Osteoblast (primary cell): Measurements from ENCODE around the gene AGPS. TPM values are rescaled to one million over a fixed set of nuclear protein-coding genes. Genes with fewer than 3 reads are reported as not detected.
"Not testable (repeated sequence)": the region's sequence is repeated elsewhere in the genome, so short reads cannot be mapped to it uniquely, and the experiment has no call there.

Experiments used
- DNase-seq: peaks from one replicate; pipeline ENCODE4 v3.0.0; 2011; ENCODE audit warnings: low spot score, mixed read lengths; ENCODE audit not compliant: insufficient read length; ENCODE audit errors: missing footprints
- H2AFZ ChIP-seq: 2 replicates; pipeline ENCODE4 v1.6.0; 2011; ENCODE audit warnings: mild to moderate bottlenecking, low read length
- H3K27ac ChIP-seq: 2 replicates; pipeline ENCODE4 v1.5.1; 2011; ENCODE audit warnings: mild to moderate bottlenecking, low read depth, low read length, moderate library complexity
- H3K27me3 ChIP-seq: 2 replicates; pipeline ENCODE4 v1.6.0; 2012; ENCODE audit warnings: mild to moderate bottlenecking, control low read depth, inconsistent platforms, low read length, moderate library complexity; ENCODE audit not compliant: insufficient read depth
- H3K36me3 ChIP-seq: 2 replicates; pipeline ENCODE4 v1.5.1; 2011; ENCODE audit warnings: mild to moderate bottlenecking, low read length, control low read depth, moderate library complexity; ENCODE audit not compliant: insufficient read depth
- H3K4me1 ChIP-seq: 2 replicates; pipeline ENCODE4 v1.5.1; 2011; ENCODE audit warnings: mild to moderate bottlenecking, low read length, control low read depth, moderate library complexity; ENCODE audit not compliant: insufficient read depth
- H3K4me2 ChIP-seq: 2 replicates; pipeline ENCODE4 v1.6.0; 2011; ENCODE audit warnings: mild to moderate bottlenecking, low read length; ENCODE audit not compliant: insufficient read depth
- H3K4me3 ChIP-seq: fragments of 200-600 bp; sonication (generic); 3 replicates; pipeline ENCODE4 v1.5.1; 2012; ENCODE audit warnings: mild to moderate bottlenecking, low read length, inconsistent platforms; ENCODE audit not compliant: insufficient read depth
- H3K79me2 ChIP-seq: 2 replicates; pipeline ENCODE4 v1.6.0; 2012; ENCODE audit warnings: mild to moderate bottlenecking, low read length, control low read depth, inconsistent platforms; ENCODE audit not compliant: insufficient read depth
- H3K9me3 ChIP-seq: 2 replicates; pipeline ENCODE4 v1.5.1; 2011; ENCODE audit warnings: low read depth, low read length, control low read depth
- H4K20me1 ChIP-seq: 2 replicates; pipeline ENCODE4 v1.6.0; 2012; ENCODE audit warnings: mild to moderate bottlenecking, low read length, control low read depth; ENCODE audit not compliant: insufficient read depth
- CTCF ChIP-seq: IDR thresholded peaks from 2 replicates; pipeline ENCODE4 v1.5.1; 2011; ENCODE audit warnings: mild to moderate bottlenecking, low read depth, low read length, moderate library complexity; ENCODE audit errors: extremely low read depth
- total RNA-seq: library from RNA; depleted of rRNA; stranded (reverse); fragments of >200 nt; gene quantifications from 2 replicates; pipeline ENCODE4 v1.2.3, GENCODE V29; 2012

AGPS gene
- total RNA-seq, 1 donor = 34.0 TPM

- H3K36me3 ChIP-seq = no peaks in the 10 kb centered on the region
- no peak overlapping the region for H3K4me3 ChIP-seq
- no peak overlapping the region for H3K4me2 ChIP-seq
- no peak overlapping the region for H2AFZ ChIP-seq
- peaks cover 22% of the 10 kb centered on the region for H3K4me1 ChIP-seq
- H4K20me1 ChIP-seq = no peaks in the 10 kb centered on the region
- H3K27me3 ChIP-seq = no peaks in the 10 kb centered on the region
- peaks cover 61% of the 10 kb centered on the region for H3K79me2 ChIP-seq
- no peaks in the 10 kb centered on the region for H3K9me3 ChIP-seq
- no peak overlapping the region for H3K27ac ChIP-seq
- TF ChIP-seq CTCF = no peak
- DNase-seq = peak; percentile 3
Observed at GRCh38 chr2:177422271-177422670, 29.7 kb downstream of the AGPS start.

GRCh38 chr2:177424120-177424519 lies 31.5 kb downstream of the AGPS start:
- not testable (repeated sequence) for H3K4me2 ChIP-seq, DNase-seq, H3K4me3 ChIP-seq, H4K20me1 ChIP-seq, H3K36me3 ChIP-seq, H3K27me3 ChIP-seq, H3K27ac ChIP-seq, H3K9me3 ChIP-seq, H2AFZ ChIP-seq, H3K4me1 ChIP-seq
- peaks cover 64% of the 10 kb centered on the region for H3K79me2 ChIP-seq

GRCh38 chr2:177424620-177425019 lies 32.0 kb downstream of the AGPS start:
- not testable (repeated sequence) for H3K36me3 ChIP-seq, H3K4me2 ChIP-seq, H3K27me3 ChIP-seq, DNase-seq, H4K20me1 ChIP-seq, H3K4me3 ChIP-seq, H3K27ac ChIP-seq, H2AFZ ChIP-seq, H3K4me1 ChIP-seq, H3K9me3 ChIP-seq
- H3K79me2 ChIP-seq = peaks cover 64% of the 10 kb centered on the region

- Histone ChIP-seq H3K79me2 (peaks cover 77% of the 10 kb centered on the region), H3K4me1 (peaks cover 14% of the 10 kb centered on the region), H3K4me2 (no peak overlapping the region), H3K27ac (no peak overlapping the region), H4K20me1 (peaks cover 14% of the 10 kb centered on the region), H3K4me3 (no peak overlapping the region), H3K27me3 (no peaks in the 10 kb centered on the region), H3K36me3 (no peaks in the 10 kb centered on the region), H2AFZ (no peak overlapping the region), H3K9me3 (no peaks in the 10 kb centered on the region)
- TF ChIP-seq CTCF = no peak
- no peak for DNase-seq
Observed at GRCh38 chr2:177427316-177427715, 34.7 kb downstream of the AGPS start.

- H3K27ac ChIP-seq, H3K27me3 ChIP-seq, H3K9me3 ChIP-seq, DNase-seq, H2AFZ ChIP-seq, H3K36me3 ChIP-seq, H3K4me2 ChIP-seq, H3K4me3 ChIP-seq: not testable (repeated sequence)
- Histone ChIP-seq H4K20me1 (peaks cover 14% of the 10 kb centered on the region), H3K4me1 (peaks cover 14% of the 10 kb centered on the region), H3K79me2 (peaks cover 82% of the 10 kb centered on the region)
Observed at GRCh38 chr2:177427936-177428335, 35.4 kb downstream of the AGPS start.
